Panc1 (cell line): Measurements from ENCODE around the gene SPATA31A3.
"Not testable (repeated sequence)": the region's sequence is repeated elsewhere in the genome, so short reads cannot be mapped to it uniquely, and the experiment has no call there.

Experiments
- CTCF ChIP-seq: fragments of 450-650 bp; IDR thresholded peaks from 2 replicates; pipeline ENCODE4 v1.5.1; 2017; ENCODE audit warnings: mild to moderate bottlenecking
- REST ChIP-seq, 2 experiments: IDR thresholded peaks; 2 replicates each; pipeline ENCODE4 v1.6.1; 2011 to 2012; ENCODE audit warnings: low read depth in 2 of 2, control low read depth in 1 of 2, low read length in 1 of 2, mild to moderate bottlenecking in 1 of 2, moderate library complexity in 1 of 2; ENCODE audit not compliant: insufficient read depth in 1 of 2
- SIN3A ChIP-seq: IDR thresholded peaks from 2 replicates; pipeline ENCODE4 v1.6.1; 2012; ENCODE audit warnings: low read depth, mild to moderate bottlenecking, low read length, moderate library complexity, borderline replicate concordance; ENCODE audit not compliant: insufficient read depth
- TCF7L2 ChIP-seq: IDR thresholded peaks from 2 replicates; pipeline ENCODE4 v1.6.1; 2011; ENCODE audit warnings: mild to moderate bottlenecking, low read depth, low read length, inconsistent platforms

GRCh38 chr9:66939878-66940830, 52.2 kb downstream of the SPATA31A3 start:
- TF ChIP-seq CTCF; SIN3A; REST (IDR thresholded peaks at IDR 0.05; ENCODE audit: insufficient read depth in 1 of 2, low read depth in 2 of 2, low read length in 1 of 2); TCF7L2: not testable (repeated sequence)
